ENCODE measurements around the gene CSAG1.
"Not testable (repeated sequence)": the region's sequence is repeated elsewhere in the genome, so short reads cannot be mapped to it uniquely, and the experiment has no call there.

CSAG1 gene

GRCh38 chrX:152733261-152733975 lies at the start of gene CSAG1, which contains the start of gene MAGEA12:
Gene CSAG1, minus strand, starts transcription at chrX:152733721. Its CDS starts 1,261 bp downstream, at chrX:152732460.
Gene MAGEA12, plus strand, starts transcription at chrX:152733757. Its CDS starts 2,405 bp downstream, at chrX:152736162.
- no peak for DNase-seq

GRCh38 chrX:152769549-152770289 lies 36.2 kb upstream of the CSAG1 start, which contains the start of gene MAGEA6:
Gene MAGEA6, minus strand, starts transcription at chrX:152769689. Its CDS starts 2,039 bp downstream, at chrX:152767650.
- not testable (repeated sequence) for DNase-seq

GRCh38 chrX:152766562-152766961 lies 33.0 kb upstream of the CSAG1 start:
- DNase-seq, result not testable (repeated sequence)

- DNase-seq, result not testable (repeated sequence)
Observed at GRCh38 chrX:152761582-152761981, 28.1 kb upstream of the CSAG1 start.

- not testable (repeated sequence) for DNase-seq
Observed at GRCh38 chrX:152759544-152759943, 26.0 kb upstream of the CSAG1 start.

- not testable (repeated sequence) for DNase-seq
Observed at GRCh38 chrX:152758918-152759317, 25.4 kb upstream of the CSAG1 start, which contains the start of gene CSAG3. Gene CSAG3, plus strand, starts transcription at chrX:152759218.

GRCh38 chrX:152754871-152755270 lies 21.4 kb upstream of the CSAG1 start:
- DNase-seq, result not testable (repeated sequence)

- DNase-seq, result not testable (repeated sequence)
Observed at GRCh38 chrX:152753686-152754650, 20.4 kb upstream of the CSAG1 start, which contains the start of gene MAGEA2. Gene MAGEA2, minus strand, starts transcription at chrX:152753842. Its CDS starts 2,479 bp downstream, at chrX:152751363.

- no peak for DNase-seq
Observed at GRCh38 chrX:152738560-152738959, 5.0 kb upstream of the CSAG1 start.

- not testable (repeated sequence) for DNase-seq
Observed at GRCh38 chrX:152736528-152736927, 3.0 kb upstream of the CSAG1 start.

- DNase-seq, result no peak
Observed at GRCh38 chrX:152735860-152736511, 2.5 kb upstream of the CSAG1 start.

- DNase-seq, result no peak
Observed at GRCh38 chrX:152735101-152735500, 1.6 kb upstream of the CSAG1 start.

GRCh38 chrX:152734143-152734858 lies 780 bp upstream of the CSAG1 start:
- not testable (repeated sequence) for DNase-seq

GRCh38 chrX:152725409-152725808 lies 8.1 kb downstream of the CSAG1 start:
- DNase-seq, result no peak

GRCh38 chrX:152713815-152714787 lies 19.4 kb downstream of the CSAG1 start, which contains the start of gene MAGEA2B:
Gene MAGEA2B, plus strand, starts transcription at chrX:152714628. Its CDS starts 2,479 bp downstream, at chrX:152717107.
- DNase-seq, result not testable (repeated sequence)

GRCh38 chrX:152713195-152713594 lies 20.3 kb downstream of the CSAG1 start:
- not testable (repeated sequence) for DNase-seq

- not testable (repeated sequence) for DNase-seq
Observed at GRCh38 chrX:152709173-152709572, 24.3 kb downstream of the CSAG1 start, which contains the start of gene CSAG2. Gene CSAG2, minus strand, starts transcription at chrX:152709273. Its CDS starts 161 bp downstream, at chrX:152709112.

- DNase-seq, result not testable (repeated sequence)
Observed at GRCh38 chrX:152706500-152706899, 27.0 kb downstream of the CSAG1 start.

GRCh38 chrX:152700390-152700789 lies 33.1 kb downstream of the CSAG1 start:
- not testable (repeated sequence) for DNase-seq
